GM12874 (cell line): ENCODE results near the gene KCNH5.

ENCODE experiments used
- CTCF ChIP-seq: IDR thresholded peaks from 2 replicates; pipeline ENCODE4 v1.5.1; 2011; ENCODE audit warnings: low read depth, mild to moderate bottlenecking, control low read depth, low read length, moderate library complexity; ENCODE audit not compliant: insufficient read depth

The KCNH5 gene

GRCh38 chr14:62673014-62673755 lies 372.1 kb downstream of the KCNH5 start:
- no peak for TF ChIP-seq CTCF

GRCh38 chr14:62670526-62670925 lies 374.7 kb downstream of the KCNH5 start:
- TF ChIP-seq CTCF, result no peak

- TF ChIP-seq CTCF, result no peak
Observed at GRCh38 chr14:62667421-62667914, 377.8 kb downstream of the KCNH5 start.

- TF ChIP-seq CTCF, result no peak
Observed at GRCh38 chr14:62665286-62665685, 380.0 kb downstream of the KCNH5 start.

GRCh38 chr14:62663456-62663821 lies 381.8 kb downstream of the KCNH5 start:
- no peak for TF ChIP-seq CTCF

- TF ChIP-seq CTCF, result no peak
Observed at GRCh38 chr14:62662811-62663455, 382.3 kb downstream of the KCNH5 start.

- no peak for TF ChIP-seq CTCF
Observed at GRCh38 chr14:62661818-62662217, 383.4 kb downstream of the KCNH5 start.
